ENCODE results near the gene ETV3. TPM values are rescaled to one million over a fixed set of nuclear protein-coding genes. Genes with fewer than 3 reads are reported as not detected.
A peak's percentile ranks its signal among the peaks of the same experiment; 100 is the strongest.

The ETV3 gene
- total and polyA plus RNA-seq, 2 donors from 2014 or later = 3.5 to 24.8 TPM

GRCh38 chr1:157167437-157167836 is 29.2 kb upstream of the ETV3 start:
- FAIRE-seq (no peak), DNase-seq (no peak)
- Histone ChIP-seq H3K4me3 (ENCODE audit: low read length in 3 of 3) (no peak overlapping the region), H3K9me3 (ENCODE audit: control insufficient read depth in 2 of 3, insufficient read depth in 1 of 3, low read length in 3 of 3) (no peaks in the 10 kb centered on the region), H3K27me3 (ENCODE audit: control insufficient read depth, insufficient read depth, low read length) (no peaks in the 10 kb centered on the region), H3K36me3 (ENCODE audit: control insufficient read depth in 2 of 3, insufficient read depth in 3 of 3, low read length in 3 of 3) (no peaks in the 10 kb centered on the region), H3K4me1 (ENCODE audit: control insufficient read depth in 2 of 3, insufficient read depth in 2 of 3, low read depth in 1 of 3, low read length in 3 of 3) (no peaks in the 10 kb centered on the region), H3K9ac (ENCODE audit: low read length in 3 of 3) (no peak overlapping the region), H3K27ac (ENCODE audit: low read depth in 2 of 2, low read length in 2 of 2) (no peak overlapping the region)
- TF ChIP-seq CTCF (IDR thresholded peaks at IDR 0.05; ENCODE audit: borderline replicate concordance, extremely low read depth, insufficient read depth) = no peak
- intact Hi-C loops (cut with DNase I) = no loop called here

- TF ChIP-seq CTCF (IDR thresholded peaks at IDR 0.05; ENCODE audit: borderline replicate concordance, extremely low read depth, insufficient read depth) = no peak
- no peak overlapping the region for H3K9ac ChIP-seq (ENCODE audit: low read length in 3 of 3)
- no peak overlapping the region for H3K4me3 ChIP-seq (ENCODE audit: low read length in 3 of 3)
- DNase-seq (no peak), FAIRE-seq (no peak)
- H3K27ac ChIP-seq (ENCODE audit: low read depth in 2 of 2, low read length in 2 of 2) = no peak overlapping the region
- no peaks in the 10 kb centered on the region for H3K27me3 ChIP-seq (ENCODE audit: control insufficient read depth, insufficient read depth, low read length)
- no peaks in the 10 kb centered on the region for H3K36me3 ChIP-seq (ENCODE audit: control insufficient read depth in 2 of 3, insufficient read depth in 3 of 3, low read length in 3 of 3)
- no peaks in the 10 kb centered on the region for H3K9me3 ChIP-seq (ENCODE audit: control insufficient read depth in 2 of 3, insufficient read depth in 1 of 3, low read length in 3 of 3)
- intact Hi-C loops (cut with DNase I) = no loop called here
- H3K4me1 ChIP-seq (ENCODE audit: control insufficient read depth in 2 of 3, insufficient read depth in 2 of 3, low read depth in 1 of 3, low read length in 3 of 3) = no peaks in the 10 kb centered on the region
Measured at GRCh38 chr1:157166590-157166989, 28.4 kb upstream of the ETV3 start.

GRCh38 chr1:157163273-157164127 is 25.3 kb upstream of the ETV3 start:
- no peaks in the 10 kb centered on the region for H3K27me3 ChIP-seq (ENCODE audit: control insufficient read depth, insufficient read depth, low read length)
- intact Hi-C loops (cut with DNase I) = no loop called here
- no peaks in the 10 kb centered on the region for H3K4me1 ChIP-seq (ENCODE audit: control insufficient read depth in 2 of 3, insufficient read depth in 2 of 3, low read depth in 1 of 3, low read length in 3 of 3)
- no peaks in the 10 kb centered on the region for H3K9me3 ChIP-seq (ENCODE audit: control insufficient read depth in 2 of 3, insufficient read depth in 1 of 3, low read length in 3 of 3)
- peak in 4 of 5 donors; percentile 86 to 90 (median 87) for DNase-seq
- H3K9ac ChIP-seq (ENCODE audit: low read length in 3 of 3) = no peak overlapping the region
- TF ChIP-seq CTCF (IDR thresholded peaks at IDR 0.05; ENCODE audit: borderline replicate concordance, extremely low read depth, insufficient read depth) = peak; percentile 81
- no peak overlapping the region for H3K4me3 ChIP-seq (ENCODE audit: low read length in 3 of 3)
- FAIRE-seq = no peak
- H3K27ac ChIP-seq (ENCODE audit: low read depth in 2 of 2, low read length in 2 of 2) = no peak overlapping the region
- H3K36me3 ChIP-seq (ENCODE audit: control insufficient read depth in 2 of 3, insufficient read depth in 3 of 3, low read length in 3 of 3) = no peaks in the 10 kb centered on the region
